ENCODE measurements around the gene WWC2.

DNA sequence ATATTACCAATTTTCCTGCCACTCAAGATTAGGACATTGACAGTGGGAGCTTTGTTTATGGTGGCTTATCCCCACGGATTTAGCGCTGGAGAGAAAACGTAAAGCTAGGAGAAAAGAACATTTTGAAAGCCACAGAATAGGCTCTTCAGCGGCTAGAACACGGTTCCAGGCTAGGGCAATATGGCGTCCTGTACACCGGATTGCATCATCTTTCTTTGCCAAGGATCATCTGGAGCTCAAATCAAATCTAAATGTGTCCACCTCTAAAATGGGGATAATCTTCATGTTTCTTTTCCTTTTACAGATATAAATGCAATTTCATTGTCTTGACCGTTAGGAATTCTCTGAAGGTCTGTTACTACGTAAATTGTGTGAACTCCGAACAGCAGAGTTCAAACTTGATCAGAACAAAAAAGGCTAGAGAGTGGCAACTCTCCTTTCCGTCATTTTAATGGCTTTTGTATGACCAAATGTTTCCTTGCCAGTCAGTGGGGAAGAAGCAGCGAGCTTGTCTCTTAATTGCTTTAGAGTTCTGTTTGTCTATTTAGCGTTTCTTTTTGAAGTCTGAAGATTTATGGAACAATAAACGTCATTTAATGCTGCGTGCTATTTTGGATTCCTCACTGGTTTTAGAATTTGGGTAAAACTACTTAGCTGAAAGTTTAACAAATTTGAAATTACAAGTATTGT is 2.6 kb upstream of the WWC2 start:
- TF ChIP-seq, protein P1, sequence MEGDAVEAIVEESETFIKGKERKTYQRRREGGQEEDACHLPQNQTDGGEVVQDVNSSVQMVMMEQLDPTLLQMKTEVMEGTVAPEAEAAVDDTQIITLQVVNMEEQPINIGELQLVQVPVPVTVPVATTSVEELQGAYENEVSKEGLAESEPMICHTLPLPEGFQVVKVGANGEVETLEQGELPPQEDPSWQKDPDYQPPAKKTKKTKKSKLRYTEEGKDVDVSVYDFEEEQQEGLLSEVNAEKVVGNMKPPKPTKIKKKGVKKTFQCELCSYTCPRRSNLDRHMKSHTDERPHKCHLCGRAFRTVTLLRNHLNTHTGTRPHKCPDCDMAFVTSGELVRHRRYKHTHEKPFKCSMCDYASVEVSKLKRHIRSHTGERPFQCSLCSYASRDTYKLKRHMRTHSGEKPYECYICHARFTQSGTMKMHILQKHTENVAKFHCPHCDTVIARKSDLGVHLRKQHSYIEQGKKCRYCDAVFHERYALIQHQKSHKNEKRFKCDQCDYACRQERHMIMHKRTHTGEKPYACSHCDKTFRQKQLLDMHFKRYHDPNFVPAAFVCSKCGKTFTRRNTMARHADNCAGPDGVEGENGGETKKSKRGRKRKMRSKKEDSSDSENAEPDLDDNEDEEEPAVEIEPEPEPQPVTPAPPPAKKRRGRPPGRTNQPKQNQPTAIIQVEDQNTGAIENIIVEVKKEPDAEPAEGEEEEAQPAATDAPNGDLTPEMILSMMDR (IDR thresholded peaks at IDR 0.05 in 4 of 5, conservative IDR thresholded peaks at IDR 0.05 in 1 of 5): no peak
- no peak for TF ChIP-seq POLR2A (IDR thresholded peaks at IDR 0.05)

Data from gastrocnemius medialis (tissue), 4 donors.